ENCODE measurements around the gene DBET. TPM values are rescaled to one million over a fixed set of nuclear protein-coding genes. Genes with fewer than 3 reads are reported as not detected.
"Not testable (repeated sequence)": the region's sequence is repeated elsewhere in the genome, so short reads cannot be mapped to it uniquely, and the experiment has no call there.

DBET gene
- total and polyA plus RNA-seq, 9 donors, result 0.07 to 0.13 TPM; not detected in 7

GRCh38 chr4:190020790-190021717, 43.2 kb upstream of the DBET start:
- TF ChIP-seq, protein P1, sequence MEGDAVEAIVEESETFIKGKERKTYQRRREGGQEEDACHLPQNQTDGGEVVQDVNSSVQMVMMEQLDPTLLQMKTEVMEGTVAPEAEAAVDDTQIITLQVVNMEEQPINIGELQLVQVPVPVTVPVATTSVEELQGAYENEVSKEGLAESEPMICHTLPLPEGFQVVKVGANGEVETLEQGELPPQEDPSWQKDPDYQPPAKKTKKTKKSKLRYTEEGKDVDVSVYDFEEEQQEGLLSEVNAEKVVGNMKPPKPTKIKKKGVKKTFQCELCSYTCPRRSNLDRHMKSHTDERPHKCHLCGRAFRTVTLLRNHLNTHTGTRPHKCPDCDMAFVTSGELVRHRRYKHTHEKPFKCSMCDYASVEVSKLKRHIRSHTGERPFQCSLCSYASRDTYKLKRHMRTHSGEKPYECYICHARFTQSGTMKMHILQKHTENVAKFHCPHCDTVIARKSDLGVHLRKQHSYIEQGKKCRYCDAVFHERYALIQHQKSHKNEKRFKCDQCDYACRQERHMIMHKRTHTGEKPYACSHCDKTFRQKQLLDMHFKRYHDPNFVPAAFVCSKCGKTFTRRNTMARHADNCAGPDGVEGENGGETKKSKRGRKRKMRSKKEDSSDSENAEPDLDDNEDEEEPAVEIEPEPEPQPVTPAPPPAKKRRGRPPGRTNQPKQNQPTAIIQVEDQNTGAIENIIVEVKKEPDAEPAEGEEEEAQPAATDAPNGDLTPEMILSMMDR (IDR thresholded peaks at IDR 0.05), result no peak
- TF ChIP-seq POLR2A (IDR thresholded peaks at IDR 0.05), result no peak
- no peak for TF ChIP-seq EP300 (IDR thresholded peaks at IDR 0.05)
- Histone ChIP-seq H3K4me1 (ENCODE audit: insufficient read depth) (peaks cover 1% of the 10 kb centered on the region), H3K27me3 (no peaks in the 10 kb centered on the region), H3K4me3 (no peak overlapping the region), H3K27ac (no peak overlapping the region), H3K36me3 (no peaks in the 10 kb centered on the region), H3K9me3 (peaks cover 0 to 3% of the 10 kb centered on the region in 2 donors)
- DNase-seq, result peak in 2 of 5 donors; percentile 29 to 45
- 4 to 6% (median 4%) methylated on average over 51 to 55 of the region's 55 CpGs for WGBS, 3 donors
- intact Hi-C loops (cut with DNase I), result no loop called here

DNA sequence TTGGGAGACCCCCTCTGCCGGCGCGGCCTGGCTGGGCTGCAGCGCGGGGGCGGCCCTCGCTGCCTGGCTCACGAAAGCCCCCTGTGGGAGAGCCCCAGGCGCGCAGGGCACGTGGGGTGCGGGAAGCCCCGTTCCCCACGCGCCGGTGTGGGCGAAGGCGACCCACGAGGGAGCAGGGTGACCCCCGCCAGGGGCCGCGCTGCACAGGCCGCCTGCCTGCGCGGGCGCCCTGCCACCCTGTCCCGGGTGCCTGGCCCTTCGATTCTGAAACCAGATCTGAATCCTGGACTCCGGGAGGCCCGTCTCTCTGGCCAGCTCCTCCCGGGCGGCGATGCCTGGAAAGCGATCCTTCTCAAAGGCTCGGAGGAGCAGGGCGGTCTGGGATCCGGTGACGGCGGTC, 42.3 kb upstream of the DBET start:
- intact Hi-C loops (cut with DNase I); DNase-seq; H3K27me3 ChIP-seq; H3K36me3 ChIP-seq; H3K9me3 ChIP-seq; H3K4me3 ChIP-seq; H3K27ac ChIP-seq; H3K4me1 ChIP-seq (ENCODE audit: insufficient read depth): not testable (repeated sequence)
- 43 to 48% (median 44%) methylated on average over 17 to 21 of the region's 39 CpGs for WGBS, 3 donors

DNA sequence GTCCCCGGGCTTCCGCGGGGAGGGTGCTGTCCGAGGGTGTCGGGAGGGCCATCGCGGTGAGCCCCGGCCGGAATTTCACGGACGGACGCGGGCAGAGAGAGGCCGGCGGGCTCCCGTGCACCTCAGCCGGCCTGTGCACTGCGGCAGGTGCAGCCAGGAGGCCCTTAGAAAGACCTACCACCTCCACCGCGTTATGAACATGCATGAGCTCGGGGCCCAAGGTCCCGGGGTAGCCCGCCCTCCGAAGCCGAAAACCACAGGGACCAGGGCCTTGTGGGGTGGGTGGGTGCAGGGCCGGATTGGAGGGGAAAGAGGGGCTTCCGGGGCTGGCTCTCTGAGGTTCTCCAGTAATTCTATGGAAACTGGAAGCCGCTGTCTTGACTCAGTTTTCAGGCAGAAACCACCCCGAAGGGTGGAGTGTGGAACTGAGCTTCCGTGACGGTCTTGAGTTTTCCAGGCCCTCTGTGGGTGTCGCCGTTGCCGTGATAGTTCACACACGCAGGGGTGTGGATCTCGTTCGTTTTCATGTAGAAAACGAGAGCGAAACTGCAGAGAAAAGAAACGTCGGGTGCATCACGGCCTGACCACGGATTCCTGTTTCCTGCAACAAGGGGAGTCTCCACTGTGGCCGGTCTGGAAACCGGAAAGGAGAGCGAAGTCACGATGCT, 41.6 kb upstream of the DBET start:
- 19 to 38% (median 24%) methylated on average over 32 to 38 of the region's 47 CpGs for WGBS, 3 donors

GRCh38 chr4:190027156-190027555, 37.1 kb upstream of the DBET start, which contains the start of gene FRG2:
Gene FRG2, minus strand, starts transcription at chr4:190027256. Its CDS starts 52 bp downstream, at chr4:190027204.
- 70% methylated on average over 2 of the region's 10 CpGs; no CpG with 5 or more reads in 2 of the 3 donors for WGBS, 3 donors
- DNase-seq, H3K9me3 ChIP-seq: not testable (repeated sequence)

More for the DNA sequence above, 41.6 kb upstream of the DBET start:
- H3K27me3 ChIP-seq; H3K36me3 ChIP-seq; H3K4me3 ChIP-seq; H3K27ac ChIP-seq; H3K9me3 ChIP-seq; intact Hi-C loops (cut with DNase I); H3K4me1 ChIP-seq (ENCODE audit: insufficient read depth): not testable (repeated sequence)
- DNase-seq, result peak in 1 of 5 donors; percentile 12

DNA sequence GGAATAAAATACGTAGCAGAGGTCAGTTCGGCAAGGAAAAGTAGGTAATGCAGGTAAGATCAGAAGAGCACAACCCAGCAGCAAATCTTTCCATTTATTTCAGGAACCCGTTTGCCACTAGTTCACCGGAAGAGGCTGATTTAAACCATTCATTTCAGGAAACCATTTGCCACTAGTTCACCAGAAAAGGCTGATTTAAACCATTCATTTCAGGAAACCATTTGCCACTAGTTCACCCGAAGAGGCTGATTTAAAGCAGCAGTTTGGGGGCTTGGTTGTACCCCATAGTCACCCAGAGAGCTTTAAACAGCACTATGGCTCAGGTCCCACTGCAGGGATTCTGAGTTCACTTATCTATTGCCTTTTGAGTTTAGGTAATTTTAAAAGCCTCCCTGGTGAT, 33.0 kb upstream of the DBET start:
- H3K36me3 ChIP-seq; H3K27me3 ChIP-seq; H3K4me3 ChIP-seq; DNase-seq; H3K4me1 ChIP-seq (ENCODE audit: insufficient read depth); H3K27ac ChIP-seq; H3K9me3 ChIP-seq; intact Hi-C loops (cut with DNase I): not testable (repeated sequence)
- WGBS, 3 donors, result 54 to 64% (median 63%) methylated on average over 1 to 4 of the region's 5 CpGs

More at GRCh38 chr4:190027156-190027555, 37.1 kb upstream of the DBET start, which contains the start of gene FRG2:
- H3K4me1 ChIP-seq (ENCODE audit: insufficient read depth); H3K27me3 ChIP-seq; H3K36me3 ChIP-seq; intact Hi-C loops (cut with DNase I); H3K27ac ChIP-seq; H3K4me3 ChIP-seq: not testable (repeated sequence)

DNA sequence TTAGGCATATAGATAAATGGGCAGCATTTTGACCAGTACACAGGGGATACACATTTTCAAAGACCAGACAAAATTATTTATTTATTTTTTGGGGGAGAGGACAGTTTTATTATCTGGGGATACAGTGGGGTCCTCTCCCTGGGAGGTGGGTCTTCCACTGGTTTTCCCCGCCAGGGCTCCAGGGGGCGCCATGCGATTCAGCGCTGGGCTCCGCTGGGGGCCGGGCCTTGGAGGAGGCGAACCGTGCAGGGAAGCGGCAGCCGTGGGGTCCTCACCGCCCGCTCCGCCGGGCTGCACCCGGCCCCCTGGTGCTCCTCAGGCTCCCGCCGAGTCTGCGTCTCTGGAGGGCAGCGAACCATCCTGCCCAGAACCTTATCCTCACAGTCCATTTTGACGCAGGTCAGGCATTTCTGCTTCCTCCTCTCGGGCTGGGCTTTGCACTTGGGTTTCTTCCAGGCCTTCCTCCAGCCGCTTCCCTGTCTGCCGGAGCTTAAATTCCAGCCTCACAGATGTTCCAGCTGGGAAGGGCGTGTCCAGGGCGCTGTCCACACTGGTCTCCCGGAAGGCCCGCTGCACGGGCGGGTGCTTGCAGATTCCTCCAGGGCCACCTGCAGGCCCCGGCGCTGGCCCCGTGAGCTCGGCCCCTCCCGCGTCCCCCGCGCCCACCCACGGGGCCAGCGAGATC, 26.5 kb upstream of the DBET start:
- H3K36me3 ChIP-seq; intact Hi-C loops (cut with DNase I); H3K9me3 ChIP-seq; H3K27ac ChIP-seq; DNase-seq; H3K4me1 ChIP-seq (ENCODE audit: insufficient read depth); H3K27me3 ChIP-seq; H3K4me3 ChIP-seq: not testable (repeated sequence)
- 0 to 6% (median 5%) methylated on average over 3 to 7 of the region's 39 CpGs for WGBS, 3 donors

- DNase-seq; H3K27me3 ChIP-seq; intact Hi-C loops (cut with DNase I); H3K36me3 ChIP-seq; H3K4me1 ChIP-seq (ENCODE audit: insufficient read depth); H3K4me3 ChIP-seq; H3K27ac ChIP-seq; H3K9me3 ChIP-seq: not testable (repeated sequence)
- 14 to 40% (median 22%) methylated on average over 23 to 28 of the region's 40 CpGs for WGBS, 3 donors
These were observed 23.4 kb upstream of the DBET start for GRCh38 chr4:190040873-190041272.

DNA sequence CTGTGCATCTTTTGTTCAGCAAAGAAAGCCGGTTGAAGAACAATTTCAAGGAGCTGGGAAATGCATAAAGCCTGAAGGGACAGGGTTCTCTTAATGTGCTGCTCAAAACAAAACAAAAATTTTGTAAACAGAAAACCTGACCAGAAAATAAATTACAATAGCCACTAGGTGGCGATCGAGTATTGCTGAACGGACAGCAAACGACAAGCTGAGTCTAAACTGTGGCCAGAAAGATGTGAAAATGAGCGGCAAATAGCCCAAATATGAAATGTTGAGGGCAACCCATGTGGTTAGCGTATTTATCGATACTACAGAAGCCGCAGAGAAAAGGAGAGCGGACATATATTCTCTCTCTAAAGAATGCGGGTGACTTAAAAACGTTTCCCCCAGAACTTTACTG, 16.7 kb upstream of the DBET start:
- H3K36me3 ChIP-seq; H3K27ac ChIP-seq; intact Hi-C loops (cut with DNase I); H3K4me1 ChIP-seq (ENCODE audit: insufficient read depth); H3K27me3 ChIP-seq; H3K4me3 ChIP-seq; H3K9me3 ChIP-seq; DNase-seq: not testable (repeated sequence)
- 0 to 6% (median 0%) methylated on average over 1 of the region's 12 CpGs for WGBS, 3 donors

GRCh38 chr4:190049378-190050239, 14.7 kb upstream of the DBET start:
- H3K4me3 ChIP-seq; H3K4me1 ChIP-seq (ENCODE audit: insufficient read depth); H3K27me3 ChIP-seq; H3K9me3 ChIP-seq; H3K27ac ChIP-seq; H3K36me3 ChIP-seq; DNase-seq; intact Hi-C loops (cut with DNase I): not testable (repeated sequence)
- 44% methylated on average over 6 of the region's 28 CpGs; no CpG with 5 or more reads in 2 of the 3 donors for WGBS, 3 donors
